NCI-H460 (cell line): Measurements from ENCODE around the gene TBC1D9. TPM values are rescaled to one million over a fixed set of nuclear protein-coding genes. Genes with fewer than 3 reads are reported as not detected.

Experiments used
- DNase-seq: peaks from one replicate; pipeline ENCODE4 v3.0.0-alpha.2; 2016; ENCODE audit warnings: low read depth; ENCODE audit errors: extremely low read depth
- total RNA-seq: library from RNA; depleted of rRNA; stranded (reverse); fragments of >200 nt; shearing (Covaris generic); gene quantifications from 2 replicates; pipeline ENCODE4 v1.2.3, GENCODE V29; 2014

TBC1D9 gene
- total RNA-seq, 1 experiment from 2014 or later = 7.0 TPM

DNA sequence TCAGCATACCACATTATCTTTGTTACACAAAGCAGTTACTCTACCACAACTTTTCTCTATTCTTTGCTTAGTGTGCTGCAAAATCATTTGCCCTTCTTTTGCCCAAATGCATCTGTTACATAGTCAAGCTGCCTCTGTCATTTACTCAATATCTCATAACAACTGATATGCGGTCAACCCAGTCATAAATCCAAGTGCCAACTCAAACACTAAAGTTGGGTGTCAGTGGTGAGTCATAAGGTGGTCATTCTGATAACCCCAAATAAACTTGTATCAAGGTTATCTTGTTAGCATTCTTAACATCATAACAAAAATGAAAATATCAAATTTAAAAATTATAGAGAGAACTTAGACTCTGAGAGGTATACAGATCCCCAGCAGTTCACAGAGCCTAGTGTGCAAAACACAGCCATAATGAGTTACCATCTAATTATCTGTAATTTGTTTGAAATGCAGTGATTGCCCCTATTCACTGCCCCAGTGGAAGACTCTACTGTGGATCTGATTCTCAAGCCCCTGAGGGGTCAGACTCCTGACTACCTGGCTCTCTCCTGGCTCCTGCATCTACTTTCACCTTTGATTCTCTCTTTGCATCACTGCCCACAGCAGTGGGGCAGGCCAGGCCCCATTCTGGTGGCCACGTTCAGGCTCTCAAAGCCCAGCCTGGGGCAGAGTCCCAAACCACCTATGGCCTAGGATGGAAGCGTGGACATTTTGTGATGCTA, 29.2 kb downstream of the TBC1D9 start:
- peak; percentile 30 for DNase-seq

DNA sequence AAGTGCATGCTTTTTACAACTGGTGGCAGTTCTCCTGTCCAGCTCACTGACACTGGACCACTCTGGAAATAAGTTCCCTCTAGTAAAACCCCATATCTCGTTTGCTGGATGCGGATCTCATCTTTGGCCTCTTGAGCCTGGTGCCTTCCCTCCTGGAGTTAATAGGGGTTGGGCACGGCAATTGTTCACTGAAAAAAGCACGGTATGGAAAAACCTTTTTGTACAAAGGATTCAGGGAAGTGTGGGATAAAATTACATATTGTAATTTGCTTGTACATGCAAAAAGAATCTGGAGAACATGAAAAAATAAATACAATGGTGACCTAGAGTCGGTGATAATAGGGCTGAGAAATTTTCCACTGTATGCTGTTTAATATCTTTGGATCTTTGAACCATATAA, 30.6 kb downstream of the TBC1D9 start:
- no peak for DNase-seq

DNA sequence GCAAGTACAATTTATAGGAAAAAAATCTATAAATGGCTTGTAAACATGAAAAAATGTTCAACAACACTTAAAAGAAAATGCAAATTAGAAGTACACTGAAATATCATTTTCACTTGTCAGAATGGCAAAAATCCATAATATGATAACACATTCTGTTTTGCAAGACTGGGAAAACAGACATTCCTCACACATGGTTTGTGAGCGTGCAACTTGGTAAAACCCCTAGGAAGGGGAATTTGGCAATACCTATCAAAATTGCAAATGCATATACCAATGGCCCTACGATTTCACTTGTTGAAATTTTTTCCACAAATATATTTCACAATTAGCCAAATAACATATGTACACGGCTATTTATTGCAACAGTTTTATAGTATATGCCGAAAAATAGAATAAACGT, 31.4 kb downstream of the TBC1D9 start:
- DNase-seq = no peak

DNA sequence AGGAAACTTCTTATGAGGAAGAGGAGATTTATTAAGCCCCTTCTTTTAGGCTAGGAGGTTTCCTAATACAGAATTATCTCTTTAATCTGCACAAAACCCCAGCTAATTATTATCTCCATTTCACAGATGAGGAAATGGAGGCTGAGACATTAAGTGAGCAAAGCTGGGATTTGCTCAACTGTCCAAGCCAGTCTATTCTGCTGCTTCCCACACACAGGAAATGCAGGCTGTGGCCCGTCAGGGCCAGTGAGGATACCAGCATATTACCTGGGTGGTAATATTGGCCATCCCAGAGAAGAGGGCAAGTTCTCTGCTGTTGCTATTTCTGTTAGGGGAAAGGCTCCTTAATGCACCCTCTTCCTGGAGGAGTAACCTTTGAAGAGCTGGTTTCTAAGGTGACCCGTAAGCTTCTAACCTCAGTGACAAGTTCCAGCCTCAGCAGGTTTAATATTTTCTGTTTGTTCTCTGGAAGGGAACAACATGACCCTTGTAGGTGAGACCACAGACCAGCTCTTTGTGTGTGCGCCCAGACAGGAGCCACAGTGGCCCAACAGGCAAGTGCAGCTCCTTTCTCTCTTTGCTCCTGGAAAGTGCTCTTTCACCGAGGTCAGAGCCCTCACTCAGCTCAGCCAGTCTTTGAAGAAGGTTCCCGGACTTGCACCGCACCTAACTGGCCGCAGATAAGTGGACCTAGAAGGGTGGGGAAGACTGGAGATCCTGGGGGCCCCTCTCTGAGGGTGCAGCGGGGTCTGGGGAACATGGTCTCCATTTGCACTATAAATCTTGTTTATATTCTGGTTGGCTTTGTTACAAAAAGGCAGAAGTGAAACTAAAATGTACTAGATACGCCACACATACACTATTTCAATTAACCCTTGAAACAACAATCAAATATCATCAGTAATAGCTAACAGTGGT, 35.5 kb downstream of the TBC1D9 start:
- no peak for DNase-seq

DNA sequence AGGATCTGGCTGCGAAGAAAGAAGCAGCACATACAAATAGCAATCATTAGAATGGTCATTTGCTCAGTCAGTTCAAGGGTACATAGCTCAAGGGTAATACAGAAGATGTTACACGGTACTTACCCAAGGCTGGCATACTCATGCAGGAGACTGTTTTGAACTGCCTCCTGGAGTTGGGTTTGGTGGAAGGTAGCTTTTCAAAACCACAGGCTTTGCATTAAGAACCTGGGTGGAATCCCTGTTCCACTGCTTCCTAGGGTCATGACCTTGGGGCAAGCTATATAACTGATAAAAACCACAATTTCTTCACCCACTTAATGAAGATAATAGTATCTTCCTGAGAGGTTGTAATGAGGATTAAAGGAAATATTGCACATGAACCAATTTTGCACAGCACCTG, 36.5 kb downstream of the TBC1D9 start:
- no peak for DNase-seq

DNA sequence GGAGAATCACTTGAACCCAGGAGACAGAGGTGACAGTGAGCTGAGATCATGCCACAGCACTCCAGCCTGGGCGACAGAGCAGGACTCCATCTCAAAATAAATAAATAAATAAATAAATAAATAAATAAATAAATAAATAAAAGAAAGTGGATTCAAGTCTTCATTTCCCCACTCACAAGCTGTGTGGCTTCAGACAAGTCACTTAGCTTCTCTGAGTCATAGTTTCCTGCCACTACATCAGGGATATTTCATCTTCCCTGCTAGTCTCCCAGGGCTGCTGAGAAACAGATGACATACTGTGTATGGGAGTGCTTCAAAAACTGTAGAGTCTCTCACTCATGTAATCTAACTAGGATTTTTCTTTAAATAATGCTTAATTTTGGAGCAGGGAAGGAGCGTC, 37.2 kb downstream of the TBC1D9 start:
- no peak for DNase-seq

DNA sequence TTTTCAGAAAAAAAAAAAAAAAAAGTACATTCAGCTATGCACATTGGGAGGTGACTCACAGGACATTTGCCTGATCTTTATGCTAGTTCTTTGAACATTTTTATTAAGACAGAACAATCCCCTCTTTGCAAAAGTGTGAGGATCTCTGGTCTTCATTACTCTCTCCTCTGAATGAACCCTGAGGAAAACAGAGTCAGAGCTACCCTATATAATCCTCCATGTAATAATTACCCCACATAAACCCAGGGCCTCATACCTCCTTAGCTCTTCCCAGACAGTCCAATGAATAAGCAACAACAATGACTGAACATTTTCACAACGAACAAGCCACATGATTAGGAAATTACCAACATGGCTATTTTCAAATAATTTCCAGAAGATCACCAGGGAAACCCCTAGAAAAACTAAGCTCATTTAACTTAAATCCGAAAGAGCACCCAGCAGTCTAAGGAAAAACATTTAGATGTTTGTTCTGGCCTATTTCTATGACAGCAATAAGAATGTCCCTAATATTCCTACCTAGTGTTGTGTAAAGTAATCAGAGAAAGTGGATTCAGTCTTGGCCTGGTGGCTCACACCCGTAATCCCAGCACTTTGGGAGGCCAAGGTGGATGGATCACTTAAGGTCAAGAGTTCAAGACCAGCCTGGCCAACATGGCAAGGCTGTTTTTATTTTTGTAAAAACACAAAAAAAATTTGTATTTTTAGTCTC, 37.8 kb downstream of the TBC1D9 start:
- no peak for DNase-seq

DNA sequence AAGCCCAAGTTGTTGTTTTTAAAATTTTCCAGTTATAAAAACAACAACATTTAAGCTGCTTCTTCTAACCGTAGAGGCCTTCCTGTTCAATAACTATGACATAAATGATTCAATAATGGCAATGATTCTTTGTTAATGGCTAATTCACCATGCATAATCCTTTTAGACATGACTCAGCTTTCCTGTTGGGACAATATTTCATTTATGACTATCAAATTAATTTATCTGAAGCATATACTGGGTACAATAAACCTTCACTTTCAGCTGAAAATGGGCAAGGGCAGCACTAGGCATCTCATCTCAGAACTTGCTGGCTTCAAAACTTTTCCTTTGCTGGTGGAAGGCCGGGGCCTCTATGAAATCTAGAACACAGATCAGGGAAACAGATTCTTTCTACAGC, 38.9 kb downstream of the TBC1D9 start:
- no peak for DNase-seq

DNA sequence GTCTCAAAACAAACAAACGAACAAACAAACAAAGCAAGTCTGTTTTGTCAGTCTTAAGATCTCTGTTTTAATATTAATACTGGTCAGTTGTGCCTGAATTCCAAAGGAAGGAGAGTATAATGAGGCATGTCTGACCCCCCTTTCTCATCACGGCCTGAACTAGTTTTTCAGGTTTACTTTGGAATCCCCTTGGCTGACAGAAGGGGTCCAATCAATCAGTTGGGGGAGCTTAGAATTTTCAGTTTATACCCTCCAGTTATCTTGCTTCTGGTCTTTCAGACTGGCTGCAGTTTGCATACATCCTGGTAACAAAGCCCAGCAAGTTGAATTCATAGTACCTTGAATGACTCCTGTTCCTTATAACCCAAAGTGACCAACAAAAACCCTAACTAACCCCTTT, 41.1 kb downstream of the TBC1D9 start:
- DNase-seq = no peak

DNA sequence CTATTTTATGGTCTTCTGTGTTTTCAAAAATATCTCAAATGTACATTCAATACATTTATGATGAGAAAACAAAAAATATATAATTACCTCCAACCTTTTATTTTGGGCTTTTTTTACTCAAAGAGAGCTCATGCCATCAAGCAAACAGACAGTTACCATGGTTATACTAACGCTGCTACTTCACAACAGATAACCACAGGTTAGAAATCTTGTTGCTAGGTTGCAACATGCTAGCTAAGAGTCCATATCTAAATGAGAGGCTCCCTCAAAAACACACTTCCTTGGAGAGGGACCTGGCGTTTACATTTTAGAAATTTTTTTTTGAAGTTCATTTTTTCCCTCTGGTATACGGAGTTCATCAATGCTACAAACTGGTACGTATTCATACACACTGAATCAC, 44.3 kb downstream of the TBC1D9 start:
- DNase-seq = no peak

DNA sequence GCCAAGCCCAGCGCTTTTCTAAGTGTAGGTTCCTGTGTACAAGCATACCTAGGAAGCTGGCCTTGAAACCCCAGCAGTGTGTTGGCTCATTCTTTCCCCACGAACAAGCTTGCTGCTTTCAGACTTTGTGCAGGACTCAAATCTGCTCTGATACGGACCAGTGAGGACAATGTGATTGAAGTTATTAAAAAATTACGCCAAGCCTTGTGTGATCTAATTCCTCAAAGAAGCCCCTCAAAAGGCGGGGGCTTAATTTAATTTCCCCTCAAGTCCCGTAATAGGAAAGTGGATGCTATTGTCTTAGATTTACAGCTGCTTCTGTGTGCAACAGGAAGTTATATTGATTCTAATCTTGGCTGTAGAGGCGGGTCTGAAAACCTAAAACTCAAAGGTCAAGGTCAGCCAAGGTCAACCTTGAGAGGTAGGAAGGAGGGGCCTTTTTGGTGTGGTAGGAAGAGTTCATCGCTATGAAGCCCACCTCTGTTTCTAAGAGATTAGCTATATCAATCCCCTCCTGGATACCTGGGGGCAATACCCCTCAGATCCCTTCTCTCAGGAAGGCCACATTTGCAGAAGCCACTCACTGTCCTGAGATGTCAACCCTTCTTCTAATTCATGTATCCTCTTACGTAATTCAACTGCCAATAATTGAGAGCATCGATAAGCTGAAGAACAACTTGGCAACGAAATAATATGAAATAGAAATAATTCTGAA, 45.1 kb downstream of the TBC1D9 start:
- DNase-seq = no peak

DNA sequence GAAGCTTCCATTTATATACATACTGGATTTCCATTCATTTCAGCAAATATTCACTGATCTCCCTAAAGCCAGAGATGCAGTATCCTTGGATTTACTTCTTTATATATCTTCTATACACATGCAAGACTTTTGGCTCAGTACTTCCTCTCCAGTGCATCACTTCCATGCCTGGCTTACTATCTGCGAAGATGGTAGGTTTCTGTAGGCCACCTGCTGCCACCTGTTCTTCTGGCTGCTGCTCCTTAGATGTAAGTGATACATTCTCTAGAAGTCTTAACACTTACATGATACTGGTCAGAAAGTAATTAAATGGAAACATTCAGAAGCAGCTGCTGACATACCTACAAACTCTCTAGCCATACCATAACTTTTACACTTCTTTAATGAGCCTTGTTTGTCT, 48.9 kb downstream of the TBC1D9 start:
- DNase-seq = no peak

DNA sequence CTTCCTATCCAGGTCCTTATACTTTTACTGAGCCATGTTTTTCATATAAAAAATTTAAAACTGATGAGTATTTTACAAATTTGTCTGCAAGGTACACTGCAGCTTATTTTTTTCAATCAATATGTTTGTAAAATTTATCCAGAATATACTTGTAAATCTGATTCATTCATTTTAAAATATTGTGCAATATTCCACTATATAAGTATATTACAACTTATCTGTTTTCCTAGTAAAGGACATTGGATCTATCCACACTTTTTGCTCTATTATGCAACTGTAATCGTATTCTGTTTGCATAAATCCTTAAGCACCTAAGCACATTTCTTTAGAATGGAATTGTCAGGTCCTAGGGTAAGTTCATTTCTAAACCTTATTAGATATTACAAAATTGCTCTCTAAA, 49.5 kb downstream of the TBC1D9 start:
- no peak for DNase-seq

DNA sequence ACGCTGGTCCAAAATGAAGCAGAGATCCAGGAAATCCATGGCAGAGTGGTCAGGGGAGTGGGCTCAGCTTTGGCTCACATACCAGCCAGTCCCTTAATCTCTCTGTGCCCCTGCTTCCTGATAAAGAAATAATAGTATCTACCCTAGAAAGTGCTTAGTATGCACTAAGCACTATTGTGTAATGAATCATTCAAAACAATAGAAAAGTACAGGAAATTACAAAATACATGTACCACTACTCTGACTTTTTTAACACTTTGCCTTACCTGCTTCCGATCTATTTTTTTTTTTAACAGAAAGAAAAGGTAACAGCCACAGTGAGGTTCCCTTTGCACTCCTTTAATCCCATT, 49.9 kb downstream of the TBC1D9 start:
- DNase-seq = no peak

DNA sequence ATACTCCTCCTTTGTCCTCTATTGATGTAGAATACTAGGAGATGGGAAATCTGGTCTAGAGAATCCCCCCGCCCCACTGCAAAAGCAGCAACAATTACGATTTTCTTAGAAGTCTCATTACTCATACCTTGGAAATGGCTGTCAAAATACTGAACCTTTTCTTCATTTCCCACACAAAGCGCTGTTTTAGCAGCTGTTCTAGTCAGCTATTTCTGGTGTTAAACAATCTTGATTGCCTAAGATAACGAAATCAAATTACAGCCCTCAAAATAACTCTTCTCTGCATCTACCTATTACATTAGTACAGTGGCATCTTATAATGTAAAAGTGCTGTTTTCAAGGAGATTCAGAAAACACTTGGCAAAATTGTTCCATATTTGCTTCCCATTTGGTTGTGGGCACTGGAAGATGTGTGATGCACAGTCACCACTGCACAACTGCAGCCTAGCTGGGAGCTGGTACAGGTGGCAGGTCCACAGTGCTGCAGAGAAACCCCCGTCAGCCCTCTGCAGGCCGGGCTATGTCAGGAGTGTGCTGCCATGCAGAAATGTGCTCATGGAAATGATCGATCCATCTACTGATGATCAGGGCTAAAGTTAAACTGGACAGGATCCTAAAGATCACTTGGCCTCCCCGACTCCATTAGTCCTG, 50.4 kb downstream of the TBC1D9 start:
- no peak for DNase-seq

DNA sequence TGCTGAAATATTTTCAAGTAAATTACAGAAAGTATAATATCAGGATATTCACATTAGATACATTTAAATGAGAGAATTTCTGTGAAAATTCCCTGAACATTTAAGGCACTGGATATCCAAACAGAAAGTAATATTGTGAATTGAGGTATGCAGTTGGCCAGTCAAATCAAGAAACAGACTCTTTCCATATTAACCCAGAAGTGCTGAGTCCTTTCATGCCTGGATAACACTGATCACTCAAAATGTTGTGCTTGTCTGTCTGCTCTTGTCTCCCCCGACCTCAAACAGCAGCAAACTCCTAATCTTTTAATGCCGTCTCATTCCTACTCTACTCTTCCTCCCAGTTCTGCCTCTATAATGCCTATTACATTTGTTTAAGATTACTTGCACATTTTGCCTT, 51.2 kb downstream of the TBC1D9 start:
- DNase-seq = no peak

DNA sequence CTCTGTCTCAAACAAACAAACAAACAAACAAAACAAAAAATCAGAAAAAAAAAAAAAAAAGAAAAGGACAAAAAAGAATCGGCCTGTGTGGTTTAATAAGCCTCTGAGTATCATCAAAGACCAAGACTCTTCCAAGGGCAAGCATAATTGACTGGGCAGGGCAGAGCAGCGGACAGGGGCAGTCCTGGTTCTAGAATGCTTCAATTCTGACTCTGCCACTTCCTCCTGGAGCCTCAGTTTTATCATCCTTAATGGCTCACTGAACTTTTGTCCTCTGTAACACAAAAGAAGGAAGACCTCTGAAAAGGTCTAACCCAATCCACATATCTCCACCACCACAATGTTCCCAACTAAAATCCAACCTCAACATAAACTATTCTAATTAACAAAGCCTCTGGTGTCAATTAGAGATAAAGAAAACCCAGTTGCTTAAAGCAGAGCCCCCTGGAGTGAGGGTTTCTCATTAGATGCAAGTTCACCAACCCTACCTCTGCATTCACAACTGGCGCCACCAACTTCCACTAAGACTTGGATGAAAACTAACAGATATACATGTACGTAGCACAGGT, 51.7 kb downstream of the TBC1D9 start:
- no peak for DNase-seq

DNA sequence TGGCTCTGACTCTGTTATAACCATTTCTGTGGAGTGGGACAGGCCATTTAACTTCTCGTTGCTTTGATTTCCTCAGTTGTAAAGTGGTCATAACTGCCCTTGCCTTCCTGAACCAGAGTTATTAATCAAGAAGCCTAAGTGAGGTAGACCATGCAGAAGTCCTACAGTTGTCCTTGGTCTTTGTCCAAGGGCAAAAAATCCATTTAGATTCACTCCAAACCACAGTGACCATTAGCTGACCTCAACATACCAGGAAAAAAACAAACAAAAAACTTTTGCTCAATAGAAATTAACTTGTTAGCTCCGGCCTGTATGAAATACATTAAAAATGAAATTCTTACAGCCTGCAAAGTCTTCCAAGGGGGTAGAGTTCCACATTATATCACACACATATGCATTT, 52.7 kb downstream of the TBC1D9 start:
- no peak for DNase-seq

DNA sequence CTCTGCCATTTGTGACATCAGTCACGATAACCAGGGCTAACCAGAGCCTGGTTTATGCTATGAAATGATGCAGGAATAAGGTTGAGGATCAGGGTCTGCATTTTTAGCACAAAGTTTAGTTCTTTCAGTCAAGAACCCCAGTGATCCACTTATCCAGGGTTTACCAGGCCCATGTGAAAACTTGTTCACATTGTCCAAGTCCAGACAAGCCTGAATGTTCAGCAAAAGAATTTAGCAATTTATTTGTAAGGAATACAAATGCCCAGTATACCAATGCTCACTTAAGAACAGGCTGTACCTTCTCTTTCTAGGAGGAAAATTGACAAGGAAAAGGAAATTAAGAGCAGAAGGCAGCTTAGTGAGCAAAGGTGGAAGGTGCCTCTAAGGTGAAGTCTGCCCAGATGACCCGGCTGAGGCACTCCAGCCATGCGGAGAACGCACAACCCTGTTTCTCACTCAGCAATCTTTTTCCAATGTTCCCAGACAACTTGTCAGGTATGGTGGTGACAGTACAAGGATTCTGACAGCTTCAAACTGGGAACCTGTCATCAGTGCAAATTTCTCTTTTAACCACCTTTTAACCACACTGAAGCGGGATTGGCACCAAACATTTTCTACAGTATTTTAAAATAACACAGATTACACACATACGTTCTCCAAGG, 54.0 kb downstream of the TBC1D9 start:
- DNase-seq = no peak

DNA sequence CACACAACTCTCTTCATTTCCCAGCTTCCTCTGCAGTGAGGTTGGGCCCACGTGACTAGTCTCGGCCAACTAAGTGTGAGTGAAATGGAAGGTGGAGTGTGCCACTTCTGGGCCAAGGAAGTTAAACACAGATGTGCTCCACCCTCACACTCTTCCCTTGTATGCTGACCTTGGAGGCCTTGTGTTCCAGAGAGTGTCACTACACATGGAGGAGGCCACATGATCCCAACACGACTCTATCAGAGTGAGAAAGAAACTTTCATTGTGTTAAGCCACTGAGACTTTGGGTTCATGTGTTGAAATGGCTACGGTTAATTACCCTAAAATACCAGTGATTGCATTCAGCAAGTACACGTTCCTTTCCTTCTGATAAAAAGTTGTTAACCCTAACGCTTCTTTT, 55.1 kb downstream of the TBC1D9 start:
- DNase-seq = no peak
